C4-2B (cell line): ENCODE results near the gene PBX1.

ENCODE experiments used
- CTCF ChIP-seq: fragments of 450-650 bp; conservative IDR thresholded peaks from 2 replicates; pipeline ENCODE4 v1.5.1; 2017; ENCODE audit warnings: mild to moderate bottlenecking
- ZFX ChIP-seq: fragments of 450-650 bp; IDR thresholded peaks from 2 replicates; pipeline ENCODE4 v1.6.1; 2017

- TF ChIP-seq CTCF (no peak), ZFX (no peak)
Measured at GRCh38 chr1:164853146-164853545, 294.2 kb downstream of the PBX1 start.
